IMR-90 (cell line): ENCODE results near the gene CRLF2. TPM values are rescaled to one million over a fixed set of nuclear protein-coding genes. Genes with fewer than 3 reads are reported as not detected.

Experiments used
- ATAC-seq: fragments of 200-7000 bp; cut with Tn5 transposase; 2 replicates; pipeline ENCODE4 v1.9.1; 2020; ENCODE audit warnings: low read depth, mild to moderate bottlenecking, moderate library complexity
- BruUV-seq: library from RNA; stranded (reverse); fragments of 400-500 nt; replicated peaks from 2 replicates; lab custom pipeline; 2021; lab: Mats Ljungman, UMichigan
- CTCF ChIA-PET: fragments of 300-600 bp; formaldehyde crosslinking; extraction: SDS; loops from one replicate; lab custom pipeline; 2021; ENCODE audit warnings: antibody characterized with exemption; lab: Yijun Ruan, JAX
- POLR2A ChIA-PET: fragments of 300-600 bp; sonication (Branson Sonifier 250); formaldehyde crosslinking; loops from one replicate; lab custom pipeline; 2022; ENCODE audit warnings: antibody characterized with exemption; ENCODE audit not compliant: unreplicated experiment; lab: Charles Lee
- DNase-seq: peaks from one replicate; pipeline ENCODE4 v3.0.0; 2013
- H2AFZ ChIP-seq: replicated peaks from 2 replicates; pipeline ENCODE3; 2013; ENCODE audit warnings: low read length, mild to moderate bottlenecking; ENCODE audit not compliant: poor library complexity
- H2AK5ac ChIP-seq: 2 replicates; pipeline ENCODE4 v1.6.1; 2013; ENCODE audit warnings: low read depth, low read length, inconsistent platforms
- H2AK9ac ChIP-seq: replicated peaks from 2 replicates; pipeline ENCODE3; 2013; ENCODE audit warnings: mild to moderate bottlenecking, low read depth, low read length, moderate library complexity; ENCODE audit not compliant: poor library complexity
- H2BK120ac ChIP-seq: 2 replicates; pipeline ENCODE4 v1.6.1; 2013; ENCODE audit warnings: low read depth, low read length, inconsistent platforms
- H2BK15ac ChIP-seq: 3 replicates; pipeline ENCODE4 v1.6.1; 2013; ENCODE audit warnings: low read depth, low read length, inconsistent platforms
- H2BK20ac ChIP-seq: 2 replicates; pipeline ENCODE4 v1.6.1; 2013; ENCODE audit warnings: low read depth, mild to moderate bottlenecking, inconsistent platforms, low read length, moderate library complexity
- H2BK5ac ChIP-seq: 2 replicates; pipeline ENCODE4 v1.6.1; 2013; ENCODE audit warnings: mild to moderate bottlenecking, low read depth, low read length, inconsistent platforms; ENCODE audit not compliant: poor library complexity, severe bottlenecking
- H3K14ac ChIP-seq: replicated peaks from 2 replicates; pipeline ENCODE4 v1.6.1; 2013; ENCODE audit warnings: low read depth, low read length, inconsistent platforms
- H3K18ac ChIP-seq: 2 replicates; pipeline ENCODE4 v1.6.1; 2013; ENCODE audit warnings: low read depth, low read length, control low read depth
- H3K23ac ChIP-seq: 2 replicates; pipeline ENCODE4 v1.6.1; 2013; ENCODE audit warnings: low read depth, low read length, inconsistent platforms
- H3K27ac ChIP-seq: 2 replicates; pipeline ENCODE4 v1.5.1; 2013; ENCODE audit warnings: mild to moderate bottlenecking, control low read depth, low read length; ENCODE audit not compliant: insufficient read depth
- H3K27me3 ChIP-seq: 2 replicates; pipeline ENCODE4 v1.6.1; 2013; ENCODE audit warnings: low read length; ENCODE audit not compliant: control insufficient read depth, insufficient read depth
- H3K36me3 ChIP-seq: 2 replicates; pipeline ENCODE4 v1.6.1; 2013; ENCODE audit warnings: low read length, mixed read lengths; ENCODE audit not compliant: control insufficient read depth, insufficient read depth
- H3K4ac ChIP-seq: 2 replicates; pipeline ENCODE4 v1.6.1; 2013; ENCODE audit warnings: low read depth, low read length, inconsistent platforms
- H3K4me1 ChIP-seq: 2 replicates; pipeline ENCODE4 v1.6.1; 2013; ENCODE audit warnings: low read length, mixed read lengths; ENCODE audit not compliant: control insufficient read depth, insufficient read depth
- H3K4me2 ChIP-seq: 2 replicates; pipeline ENCODE4 v1.6.1; 2013; ENCODE audit warnings: low read depth, mild to moderate bottlenecking, control low read depth, low read length, moderate library complexity
- H3K4me3 ChIP-seq: 2 replicates; pipeline ENCODE4 v1.5.1; 2013; ENCODE audit warnings: low read depth, mild to moderate bottlenecking, control low read depth, low read length, moderate library complexity; ENCODE audit not compliant: insufficient read depth
- H3K56ac ChIP-seq: 2 replicates; pipeline ENCODE4 v1.6.1; 2013; ENCODE audit warnings: low read length, inconsistent platforms; ENCODE audit not compliant: insufficient read depth; ENCODE audit errors: extremely low read depth
- H3K79me1 ChIP-seq, 2 experiments: 2 replicates each; pipeline ENCODE4 v1.6.1; 2013; ENCODE audit warnings: low read length in 2 of 2, inconsistent platforms in 1 of 2, low read depth in 1 of 2
- H3K9ac ChIP-seq: 2 replicates; pipeline ENCODE4 v1.6.1; 2013; ENCODE audit warnings: low read depth, low read length, control low read depth
- H3K9me1 ChIP-seq: 2 replicates; pipeline ENCODE4 v1.6.1; 2013; ENCODE audit warnings: low read length, inconsistent platforms; ENCODE audit not compliant: insufficient read depth
- H3K9me3 ChIP-seq: 2 replicates; pipeline ENCODE4 v1.6.1; 2013; ENCODE audit warnings: low read length; ENCODE audit not compliant: control insufficient read depth, insufficient read depth
- H4K20me1 ChIP-seq: 2 replicates; pipeline ENCODE4 v1.6.1; 2013; ENCODE audit warnings: low read length, inconsistent platforms; ENCODE audit not compliant: insufficient read depth
- H4K5ac ChIP-seq: 2 replicates; pipeline ENCODE4 v1.6.1; 2013; ENCODE audit warnings: mild to moderate bottlenecking, low read depth, low read length, control low read depth
- H4K8ac ChIP-seq, 2 experiments: 2 replicates each; pipeline ENCODE4 v1.6.1; 2013; ENCODE audit warnings: low read depth in 2 of 2, low read length in 2 of 2, control low read depth in 1 of 2, inconsistent platforms in 1 of 2
- H4K91ac ChIP-seq: 2 replicates; pipeline ENCODE4 v1.6.1; 2013; ENCODE audit warnings: low read depth, low read length, inconsistent platforms; ENCODE audit not compliant: insufficient read depth
- BHLHE40 ChIP-seq: fragments of 150-350 bp; IDR thresholded peaks from 2 replicates; pipeline ENCODE4 v1.6.1; 2016; ENCODE audit warnings: mild to moderate bottlenecking, low read depth, low read length
- CEBPB ChIP-seq: IDR thresholded peaks from 2 replicates; pipeline ENCODE4 v1.6.1; 2012; ENCODE audit warnings: low read depth, low read length, improper control_type of control experiment
- CHD1 ChIP-seq: IDR thresholded peaks from 2 replicates; pipeline ENCODE4 v1.6.1; 2012; ENCODE audit warnings: low read depth, low read length, improper control_type of control experiment
- FOS ChIP-seq: fragments of 150-350 bp; IDR thresholded peaks from 2 replicates; pipeline ENCODE4 v1.6.1; 2016; ENCODE audit warnings: low read depth, low read length
- MAFK ChIP-seq: IDR thresholded peaks from 2 replicates; pipeline ENCODE4 v1.6.1; 2012; ENCODE audit warnings: low read depth, low read length, improper control_type of control experiment
- MAZ ChIP-seq: IDR thresholded peaks from 2 replicates; pipeline ENCODE4 v1.6.1; 2012; ENCODE audit warnings: low read depth, mild to moderate bottlenecking, low read length, improper control_type of control experiment, moderate library complexity, borderline replicate concordance
- MXI1 ChIP-seq: IDR thresholded peaks from 2 replicates; pipeline ENCODE4 v1.6.1; 2012; ENCODE audit warnings: low read depth, mild to moderate bottlenecking, low read length, moderate library complexity, borderline replicate concordance
- NFE2L2 ChIP-seq: fragments of 150-350 bp; IDR thresholded peaks from 2 replicates; pipeline ENCODE4 v1.6.1; 2016; ENCODE audit warnings: low read depth, mild to moderate bottlenecking, low read length
- POLR2A ChIP-seq: IDR thresholded peaks from 2 replicates; pipeline ENCODE4 v1.6.1; 2012; ENCODE audit warnings: mild to moderate bottlenecking, low read depth, low read length
- RAD21 ChIP-seq: IDR thresholded peaks from 2 replicates; pipeline ENCODE4 v1.6.1; 2012; ENCODE audit warnings: low read length, improper control_type of control experiment
- RCOR1 ChIP-seq: IDR thresholded peaks from 2 replicates; pipeline ENCODE4 v1.6.1; 2012; ENCODE audit warnings: mild to moderate bottlenecking, low read length, improper control_type of control experiment; ENCODE audit not compliant: insufficient replicate concordance
- RFX5 ChIP-seq: IDR thresholded peaks from 2 replicates; pipeline ENCODE4 v1.8.0; 2012; ENCODE audit warnings: low read depth, mild to moderate bottlenecking, low read length, moderate library complexity
- SMC3 ChIP-seq: fragments of 150-350 bp; IDR thresholded peaks from 2 replicates; pipeline ENCODE4 v1.6.1; 2016; ENCODE audit warnings: low read depth, mild to moderate bottlenecking, antibody characterized with exemption, low read length, moderate library complexity
- WGBS, 2 experiments: methylation state at CpG; one replicate each; pipeline versions ENCODE4 v1.1.5 to v1.1.7; 2013; ENCODE audit warnings: missing lambda C conversion rate in 2 of 2; ENCODE audit not compliant: insufficient read length in 1 of 2; ENCODE audit errors: extremely low coverage in 2 of 2; 5-methylcytosine and 5-hydroxymethylcytosine counted together
- dilution Hi-C: fragments of 300-500 bp; cut with HindIII; formaldehyde crosslinking; loops from one replicate; pipeline ENCODE4 v1.14.3; 2018; ENCODE audit warnings: low sequenced_read_pairs; ENCODE audit not compliant: unreplicated experiment
- in situ Hi-C: fragments of 300-500 bp; cut with MboI; formaldehyde crosslinking; loops from 3 replicates; pipeline ENCODE4 v1.14.3; 2019; ENCODE audit warnings: low sequenced_read_pairs, inconsistent platforms, mixed read lengths
- intact Hi-C: fragments of 100-400 bp; cut with micrococcal nuclease; formaldehyde crosslinking; loops from 2 replicates; pipeline ENCODE4 v1.10.0; 2022
- polyA plus RNA-seq, 3 experiments: library from polyadenylated mRNA; depleted of rRNA; stranded (reverse); fragments of >200 nt; gene quantifications; 2 replicates each; pipeline ENCODE4 v1.2.3, GENCODE V29; 2012; ENCODE audit warnings: low replicate concordance in 1 of 3
- total RNA-seq: library from RNA; depleted of rRNA; stranded (reverse); fragments of >200 nt; gene quantifications from 2 replicates; pipeline ENCODE4 v1.2.3, GENCODE V29; 2012
- TF ChIP-seq, protein P1 (sequence below): conservative IDR thresholded peaks from 2 replicates; pipeline ENCODE4 v1.5.1; 2012; ENCODE audit warnings: mild to moderate bottlenecking, low read depth, low read length, improper control_type of control experiment
- TF ChIP-seq, protein P2 (sequence below): fragments of 150-350 bp; IDR thresholded peaks from 2 replicates; pipeline ENCODE4 v1.6.1; 2017; ENCODE audit warnings: mild to moderate bottlenecking, antibody characterized with exemption, low read length, low read depth
- TF ChIP-seq, protein P3 (sequence below): fragments of 150-350 bp; IDR thresholded peaks from 2 replicates; pipeline ENCODE4 v1.6.1; 2016; ENCODE audit warnings: low read depth, mild to moderate bottlenecking, low read length, moderate library complexity, borderline replicate concordance

Gene CRLF2
- total and polyA plus RNA-seq, 2 of the 4 experiments (the other 2 are of a cell fraction): not detected

DNA sequence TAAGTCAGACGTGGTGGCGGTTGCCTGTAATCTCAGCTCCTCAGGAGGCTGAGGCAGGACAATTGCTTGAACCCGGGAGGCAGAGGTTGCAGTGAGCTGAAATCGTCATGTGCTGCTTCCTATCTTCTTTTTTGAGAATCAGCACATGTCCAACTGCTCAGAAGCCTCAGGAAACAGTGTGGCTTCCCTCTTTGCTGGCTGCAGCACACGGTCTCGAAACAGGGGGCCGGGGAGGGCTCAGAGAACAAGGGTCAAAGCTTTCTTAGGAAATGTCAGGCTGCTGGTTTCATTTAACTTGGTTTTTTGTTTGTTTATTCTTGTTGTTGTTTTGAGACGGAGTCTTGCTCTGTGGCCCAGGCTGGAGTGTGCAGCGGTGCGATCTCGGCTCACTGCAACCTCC lies 31.3 kb downstream of the CRLF2 start:
- H3K4me3 ChIP-seq: no peak overlapping the region
- H3K56ac ChIP-seq: no peak overlapping the region
- no peaks in the 10 kb centered on the region for H3K27me3 ChIP-seq
- WGBS, 2 experiments: 86% methylated on average over 4 of the region's 11 CpGs; no CpG with 5 or more reads in 1 of the 2 experiments
- TF ChIP-seq POLR2A (no peak), MXI1 (no peak), CEBPB (no peak), CHD1 (no peak), SMC3 (no peak), RAD21 (no peak), BHLHE40 (no peak), NFE2L2 (no peak), RCOR1 (no peak), MAFK (no peak), RFX5 (no peak), MAZ (no peak), FOS (no peak)
- TF ChIP-seq, protein P1, sequence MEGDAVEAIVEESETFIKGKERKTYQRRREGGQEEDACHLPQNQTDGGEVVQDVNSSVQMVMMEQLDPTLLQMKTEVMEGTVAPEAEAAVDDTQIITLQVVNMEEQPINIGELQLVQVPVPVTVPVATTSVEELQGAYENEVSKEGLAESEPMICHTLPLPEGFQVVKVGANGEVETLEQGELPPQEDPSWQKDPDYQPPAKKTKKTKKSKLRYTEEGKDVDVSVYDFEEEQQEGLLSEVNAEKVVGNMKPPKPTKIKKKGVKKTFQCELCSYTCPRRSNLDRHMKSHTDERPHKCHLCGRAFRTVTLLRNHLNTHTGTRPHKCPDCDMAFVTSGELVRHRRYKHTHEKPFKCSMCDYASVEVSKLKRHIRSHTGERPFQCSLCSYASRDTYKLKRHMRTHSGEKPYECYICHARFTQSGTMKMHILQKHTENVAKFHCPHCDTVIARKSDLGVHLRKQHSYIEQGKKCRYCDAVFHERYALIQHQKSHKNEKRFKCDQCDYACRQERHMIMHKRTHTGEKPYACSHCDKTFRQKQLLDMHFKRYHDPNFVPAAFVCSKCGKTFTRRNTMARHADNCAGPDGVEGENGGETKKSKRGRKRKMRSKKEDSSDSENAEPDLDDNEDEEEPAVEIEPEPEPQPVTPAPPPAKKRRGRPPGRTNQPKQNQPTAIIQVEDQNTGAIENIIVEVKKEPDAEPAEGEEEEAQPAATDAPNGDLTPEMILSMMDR: no peak
- TF ChIP-seq, protein P2, sequence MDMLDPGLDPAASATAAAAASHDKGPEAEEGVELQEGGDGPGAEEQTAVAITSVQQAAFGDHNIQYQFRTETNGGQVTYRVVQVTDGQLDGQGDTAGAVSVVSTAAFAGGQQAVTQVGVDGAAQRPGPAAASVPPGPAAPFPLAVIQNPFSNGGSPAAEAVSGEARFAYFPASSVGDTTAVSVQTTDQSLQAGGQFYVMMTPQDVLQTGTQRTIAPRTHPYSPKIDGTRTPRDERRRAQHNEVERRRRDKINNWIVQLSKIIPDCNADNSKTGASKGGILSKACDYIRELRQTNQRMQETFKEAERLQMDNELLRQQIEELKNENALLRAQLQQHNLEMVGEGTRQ: no peak
- TF ChIP-seq, protein P3, sequence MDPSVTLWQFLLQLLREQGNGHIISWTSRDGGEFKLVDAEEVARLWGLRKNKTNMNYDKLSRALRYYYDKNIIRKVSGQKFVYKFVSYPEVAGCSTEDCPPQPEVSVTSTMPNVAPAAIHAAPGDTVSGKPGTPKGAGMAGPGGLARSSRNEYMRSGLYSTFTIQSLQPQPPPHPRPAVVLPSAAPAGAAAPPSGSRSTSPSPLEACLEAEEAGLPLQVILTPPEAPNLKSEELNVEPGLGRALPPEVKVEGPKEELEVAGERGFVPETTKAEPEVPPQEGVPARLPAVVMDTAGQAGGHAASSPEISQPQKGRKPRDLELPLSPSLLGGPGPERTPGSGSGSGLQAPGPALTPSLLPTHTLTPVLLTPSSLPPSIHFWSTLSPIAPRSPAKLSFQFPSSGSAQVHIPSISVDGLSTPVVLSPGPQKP: no peak
- no peak overlapping the region for H4K8ac ChIP-seq
- peaks cover 3% of the 10 kb centered on the region; the same call in 1 of the 2 replicates for H3K9me3 ChIP-seq
- no peak overlapping the region for H2BK120ac ChIP-seq
- in situ Hi-C loops: no loop called here
- no peak overlapping the region for H3K4ac ChIP-seq
- BruUV-seq: no TSS peak
- no peaks in the 10 kb centered on the region for H3K9me1 ChIP-seq
- no peak overlapping the region for H3K14ac ChIP-seq
- no peak overlapping the region for H3K27ac ChIP-seq
- dilution Hi-C loops: no loop called here
- no peak overlapping the region for H3K9ac ChIP-seq
- ATAC-seq: no peak
- no peak overlapping the region for H2AFZ ChIP-seq
- no peaks in the 10 kb centered on the region for H3K4me1 ChIP-seq
- intact Hi-C loops: no loop called here
- H2AK9ac ChIP-seq: no peak overlapping the region
- no peak overlapping the region for H2BK15ac ChIP-seq
- no peaks in the 10 kb centered on the region for H3K36me3 ChIP-seq
- H4K91ac ChIP-seq: no peak overlapping the region
- no peaks in the 10 kb centered on the region for H4K20me1 ChIP-seq
- CTCF ChIA-PET: no interaction called here
- DNase-seq: no peak
- H3K18ac ChIP-seq: no peak overlapping the region
- H2BK5ac ChIP-seq: no peak overlapping the region
- H3K4me2 ChIP-seq: no peak overlapping the region
- H3K79me1 ChIP-seq: no peaks in the 10 kb centered on the region
- H4K5ac ChIP-seq: no peak overlapping the region
- POLR2A ChIA-PET: no interaction called here
- no peak overlapping the region for H2AK5ac ChIP-seq
- no peak overlapping the region for H3K23ac ChIP-seq
- H2BK20ac ChIP-seq: no peak overlapping the region
